K562 (cell line): ENCODE measurements around the gene ADAT3. TPM values are rescaled to one million over a fixed set of nuclear protein-coding genes. Genes with fewer than 3 reads are reported as not detected.

Experiments
- KDM4B ChIP-seq, 2 experiments: fragments of 450-650 bp in 1 of 2; sonication (generic) in 1 of 2; IDR thresholded peaks; 2 replicates each; pipeline ENCODE4 v1.6.1; 2016 to 2017; ENCODE audit warnings: borderline replicate concordance in 2 of 2, antibody characterized with exemption in 1 of 2, low read depth in 1 of 2, mild to moderate bottlenecking in 1 of 2
- MEF2A ChIP-seq: IDR thresholded peaks from 2 replicates; pipeline ENCODE4 v1.6.1; 2011; ENCODE audit warnings: low read depth, mild to moderate bottlenecking, low read length, moderate library complexity; ENCODE audit not compliant: control insufficient read depth
- MYC ChIP-seq, 2 experiments: fragments of 250-450 bp in 1 of 2; sonication (Bioruptor Pico) in 1 of 2; IDR thresholded peaks; 2 replicates each; pipeline versions ENCODE4 v1.5.1 to v1.6.1; 2012 to 2021; ENCODE audit warnings: low read depth in 2 of 2, borderline replicate concordance in 1 of 2, improper control_type of control experiment in 1 of 2, low read length in 1 of 2, mild to moderate bottlenecking in 1 of 2, moderate library complexity in 1 of 2
- ZFP30 ChIP-seq: fragments of 250-450 bp; sonication (Bioruptor Pico); IDR thresholded peaks from 2 replicates; pipeline ENCODE4 v1.8.0; 2022; ENCODE audit warnings: moderate library complexity, mild to moderate bottlenecking, inconsistent platforms, borderline replicate concordance
- ZNF124 ChIP-seq: sonication (generic); formaldehyde crosslinking; IDR thresholded peaks from 2 replicates; pipeline ENCODE4 v1.8.1; 2022; ENCODE audit warnings: missing genetic modification reagents
- polyA plus RNA-seq, 8 experiments: library from polyadenylated mRNA; depleted of rRNA in 4 of 8; stranded (reverse) in 5 of 8; unstranded in 3 of 8; fragments of >200 nt; fragmentation: Nextera tagmentation in 2 of 8; fragmentation: Illumina TruSeq in 1 of 8; extraction: Ambion mirVana in 2 of 8; extraction: Trizol in 1 of 8; gene quantifications; 2 replicates each; pipeline versions ENCODE4 v1.2.1 to v1.2.3, GENCODE V29; 2011 to 2014; ENCODE audit warnings: inconsistent platforms in 1 of 8, missing spikeins in 1 of 8
- total RNA-seq, 7 experiments: library from RNA; depleted of rRNA in 6 of 7; stranded (reverse); fragments of >200 nt in 6 of 7; fragmentation: Illumina TruSeq in 2 of 7; extraction: Trizol in 2 of 7; gene quantifications; 2 replicates each; pipeline versions ENCODE4 v1.2.1 to v1.2.3, GENCODE V29; 2011 to 2021; ENCODE audit warnings: low replicate concordance in 1 of 7
- TF ChIP-seq, protein P1 (sequence below): fragments of 450-650 bp; formaldehyde crosslinking; IDR thresholded peaks from 2 replicates; pipeline ENCODE4 v1.4.0; 2022; ENCODE audit warnings: missing genetic modification characterization
- TF ChIP-seq, protein P2 (sequence below): conservative IDR thresholded peaks from 2 replicates; pipeline ENCODE4 v1.6.1; 2011; ENCODE audit warnings: low read depth, mild to moderate bottlenecking, low read length; ENCODE audit not compliant: control insufficient read depth
- TF ChIP-seq, protein P3 (sequence below): sonication (generic); formaldehyde crosslinking; IDR thresholded peaks from 2 replicates; pipeline ENCODE4 v1.8.1; 2023; ENCODE audit warnings: mild to moderate bottlenecking, missing genetic modification reagents
- TF ChIP-seq, protein P4 (sequence below): fragments of 150-350 bp; conservative IDR thresholded peaks from 2 replicates; pipeline ENCODE4 v1.6.1; 2014; ENCODE audit warnings: low read length
- TF ChIP-seq, protein P5 (sequence below): fragments of 200-800 bp; sonication (Bioruptor generic); IDR thresholded peaks from 2 replicates; pipeline ENCODE4 v1.6.1; 2017; ENCODE audit warnings: missing genetic modification characterization, missing compliant biosample characterization
- TF ChIP-seq, protein P6 (sequence below): fragments of 450-650 bp; formaldehyde crosslinking; IDR thresholded peaks from 2 replicates; pipeline ENCODE4 v1.4.0; 2020; ENCODE audit warnings: mild to moderate bottlenecking, moderate library complexity
- TF ChIP-seq, protein P7 (sequence below), 2 experiments: fragments of 450-650 bp in 1 of 2; sonication (generic) in 1 of 2; formaldehyde crosslinking; conservative IDR thresholded peaks; 2 replicates each; pipeline versions ENCODE4 v1.4.0 to v1.8.1; 2020 to 2022; ENCODE audit warnings: mild to moderate bottlenecking in 1 of 2, missing genetic modification reagents in 1 of 2
- TF ChIP-seq, protein P8 (sequence below): sonication (generic); IDR thresholded peaks from 2 replicates; pipeline ENCODE4 v1.6.1; 2016

Gene ADAT3
- total and polyA plus RNA-seq, 9 of the 15 experiments (the other 6 are each of a cell fraction or from before 2014, with no cell fraction given), result 0.67 to 15.6 (median 7.8) TPM; not detected in 4

DNA sequence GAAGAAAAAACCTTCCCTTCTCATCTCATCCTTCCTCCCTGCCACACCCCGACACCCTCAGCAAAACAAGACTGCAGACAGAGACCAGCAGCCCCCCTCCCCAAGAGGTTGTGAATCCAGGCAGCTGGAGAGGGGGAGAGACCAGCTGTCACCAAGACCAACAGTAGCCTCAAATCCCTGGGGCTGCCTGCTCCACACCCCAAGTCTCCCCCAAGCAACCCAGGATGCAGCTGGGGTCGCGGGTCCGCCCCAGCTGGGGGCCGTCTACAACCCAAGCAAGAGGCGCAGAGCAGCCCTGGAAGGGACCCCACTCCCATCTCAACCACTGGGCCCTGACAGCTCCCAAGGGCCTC lies 48.9 kb upstream of the ADAT3 start (continued):
- TF ChIP-seq, protein P1, sequence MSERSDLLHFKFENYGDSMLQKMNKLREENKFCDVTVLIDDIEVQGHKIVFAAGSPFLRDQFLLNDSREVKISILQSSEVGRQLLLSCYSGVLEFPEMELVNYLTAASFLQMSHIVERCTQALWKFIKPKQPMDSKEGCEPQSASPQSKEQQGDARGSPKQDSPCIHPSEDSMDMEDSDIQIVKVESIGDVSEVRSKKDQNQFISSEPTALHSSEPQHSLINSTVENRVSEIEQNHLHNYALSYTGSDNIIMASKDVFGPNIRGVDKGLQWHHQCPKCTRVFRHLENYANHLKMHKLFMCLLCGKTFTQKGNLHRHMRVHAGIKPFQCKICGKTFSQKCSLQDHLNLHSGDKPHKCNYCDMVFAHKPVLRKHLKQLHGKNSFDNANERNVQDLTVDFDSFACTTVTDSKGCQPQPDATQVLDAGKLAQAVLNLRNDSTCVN (CRISPR knock-in tag), result no peak
- TF ChIP-seq ZFP30 (CRISPR knock-in tag) (no peak), MYC (IDR thresholded peaks at IDR 0.05; ENCODE audit: low read depth, low read length) (no peak), MYC (CRISPR knock-in tag; IDR thresholded peaks at IDR 0.05; ENCODE audit: borderline replicate concordance, low read depth) (peak; percentile 74; the same call in 1 of the 2 replicates), KDM4B (IDR thresholded peaks at IDR 0.05; ENCODE audit: borderline replicate concordance in 2 of 2, low read depth in 1 of 2) (no peak), MEF2A (no peak), ZNF124 (CRISPR knock-in tag) (no peak)
- TF ChIP-seq, protein P2, sequence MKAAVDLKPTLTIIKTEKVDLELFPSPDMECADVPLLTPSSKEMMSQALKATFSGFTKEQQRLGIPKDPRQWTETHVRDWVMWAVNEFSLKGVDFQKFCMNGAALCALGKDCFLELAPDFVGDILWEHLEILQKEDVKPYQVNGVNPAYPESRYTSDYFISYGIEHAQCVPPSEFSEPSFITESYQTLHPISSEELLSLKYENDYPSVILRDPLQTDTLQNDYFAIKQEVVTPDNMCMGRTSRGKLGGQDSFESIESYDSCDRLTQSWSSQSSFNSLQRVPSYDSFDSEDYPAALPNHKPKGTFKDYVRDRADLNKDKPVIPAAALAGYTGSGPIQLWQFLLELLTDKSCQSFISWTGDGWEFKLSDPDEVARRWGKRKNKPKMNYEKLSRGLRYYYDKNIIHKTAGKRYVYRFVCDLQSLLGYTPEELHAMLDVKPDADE, result no peak
- TF ChIP-seq, protein P3, sequence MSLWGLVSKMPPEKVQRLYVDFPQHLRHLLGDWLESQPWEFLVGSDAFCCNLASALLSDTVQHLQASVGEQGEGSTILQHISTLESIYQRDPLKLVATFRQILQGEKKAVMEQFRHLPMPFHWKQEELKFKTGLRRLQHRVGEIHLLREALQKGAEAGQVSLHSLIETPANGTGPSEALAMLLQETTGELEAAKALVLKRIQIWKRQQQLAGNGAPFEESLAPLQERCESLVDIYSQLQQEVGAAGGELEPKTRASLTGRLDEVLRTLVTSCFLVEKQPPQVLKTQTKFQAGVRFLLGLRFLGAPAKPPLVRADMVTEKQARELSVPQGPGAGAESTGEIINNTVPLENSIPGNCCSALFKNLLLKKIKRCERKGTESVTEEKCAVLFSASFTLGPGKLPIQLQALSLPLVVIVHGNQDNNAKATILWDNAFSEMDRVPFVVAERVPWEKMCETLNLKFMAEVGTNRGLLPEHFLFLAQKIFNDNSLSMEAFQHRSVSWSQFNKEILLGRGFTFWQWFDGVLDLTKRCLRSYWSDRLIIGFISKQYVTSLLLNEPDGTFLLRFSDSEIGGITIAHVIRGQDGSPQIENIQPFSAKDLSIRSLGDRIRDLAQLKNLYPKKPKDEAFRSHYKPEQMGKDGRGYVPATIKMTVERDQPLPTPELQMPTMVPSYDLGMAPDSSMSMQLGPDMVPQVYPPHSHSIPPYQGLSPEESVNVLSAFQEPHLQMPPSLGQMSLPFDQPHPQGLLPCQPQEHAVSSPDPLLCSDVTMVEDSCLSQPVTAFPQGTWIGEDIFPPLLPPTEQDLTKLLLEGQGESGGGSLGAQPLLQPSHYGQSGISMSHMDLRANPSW, result no peak
- TF ChIP-seq, protein P4, sequence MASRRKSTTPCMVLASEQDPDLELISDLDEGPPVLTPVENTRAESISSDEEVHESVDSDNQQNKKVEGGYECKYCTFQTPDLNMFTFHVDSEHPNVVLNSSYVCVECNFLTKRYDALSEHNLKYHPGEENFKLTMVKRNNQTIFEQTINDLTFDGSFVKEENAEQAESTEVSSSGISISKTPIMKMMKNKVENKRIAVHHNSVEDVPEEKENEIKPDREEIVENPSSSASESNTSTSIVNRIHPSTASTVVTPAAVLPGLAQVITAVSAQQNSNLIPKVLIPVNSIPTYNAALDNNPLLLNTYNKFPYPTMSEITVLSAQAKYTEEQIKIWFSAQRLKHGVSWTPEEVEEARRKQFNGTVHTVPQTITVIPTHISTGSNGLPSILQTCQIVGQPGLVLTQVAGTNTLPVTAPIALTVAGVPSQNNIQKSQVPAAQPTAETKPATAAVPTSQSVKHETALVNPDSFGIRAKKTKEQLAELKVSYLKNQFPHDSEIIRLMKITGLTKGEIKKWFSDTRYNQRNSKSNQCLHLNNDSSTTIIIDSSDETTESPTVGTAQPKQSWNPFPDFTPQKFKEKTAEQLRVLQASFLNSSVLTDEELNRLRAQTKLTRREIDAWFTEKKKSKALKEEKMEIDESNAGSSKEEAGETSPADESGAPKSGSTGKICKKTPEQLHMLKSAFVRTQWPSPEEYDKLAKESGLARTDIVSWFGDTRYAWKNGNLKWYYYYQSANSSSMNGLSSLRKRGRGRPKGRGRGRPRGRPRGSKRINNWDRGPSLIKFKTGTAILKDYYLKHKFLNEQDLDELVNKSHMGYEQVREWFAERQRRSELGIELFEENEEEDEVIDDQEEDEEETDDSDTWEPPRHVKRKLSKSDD, result no peak
- TF ChIP-seq, protein P5, sequence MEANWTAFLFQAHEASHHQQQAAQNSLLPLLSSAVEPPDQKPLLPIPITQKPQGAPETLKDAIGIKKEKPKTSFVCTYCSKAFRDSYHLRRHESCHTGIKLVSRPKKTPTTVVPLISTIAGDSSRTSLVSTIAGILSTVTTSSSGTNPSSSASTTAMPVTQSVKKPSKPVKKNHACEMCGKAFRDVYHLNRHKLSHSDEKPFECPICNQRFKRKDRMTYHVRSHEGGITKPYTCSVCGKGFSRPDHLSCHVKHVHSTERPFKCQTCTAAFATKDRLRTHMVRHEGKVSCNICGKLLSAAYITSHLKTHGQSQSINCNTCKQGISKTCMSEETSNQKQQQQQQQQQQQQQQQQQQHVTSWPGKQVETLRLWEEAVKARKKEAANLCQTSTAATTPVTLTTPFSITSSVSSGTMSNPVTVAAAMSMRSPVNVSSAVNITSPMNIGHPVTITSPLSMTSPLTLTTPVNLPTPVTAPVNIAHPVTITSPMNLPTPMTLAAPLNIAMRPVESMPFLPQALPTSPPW, result no peak
- TF ChIP-seq, protein P6, sequence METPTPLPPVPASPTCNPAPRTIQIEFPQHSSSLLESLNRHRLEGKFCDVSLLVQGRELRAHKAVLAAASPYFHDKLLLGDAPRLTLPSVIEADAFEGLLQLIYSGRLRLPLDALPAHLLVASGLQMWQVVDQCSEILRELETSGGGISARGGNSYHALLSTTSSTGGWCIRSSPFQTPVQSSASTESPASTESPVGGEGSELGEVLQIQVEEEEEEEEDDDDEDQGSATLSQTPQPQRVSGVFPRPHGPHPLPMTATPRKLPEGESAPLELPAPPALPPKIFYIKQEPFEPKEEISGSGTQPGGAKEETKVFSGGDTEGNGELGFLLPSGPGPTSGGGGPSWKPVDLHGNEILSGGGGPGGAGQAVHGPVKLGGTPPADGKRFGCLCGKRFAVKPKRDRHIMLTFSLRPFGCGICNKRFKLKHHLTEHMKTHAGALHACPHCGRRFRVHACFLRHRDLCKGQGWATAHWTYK, result peak; percentile 61; the same call in 1 of the 2 replicates
- TF ChIP-seq, protein P7, sequence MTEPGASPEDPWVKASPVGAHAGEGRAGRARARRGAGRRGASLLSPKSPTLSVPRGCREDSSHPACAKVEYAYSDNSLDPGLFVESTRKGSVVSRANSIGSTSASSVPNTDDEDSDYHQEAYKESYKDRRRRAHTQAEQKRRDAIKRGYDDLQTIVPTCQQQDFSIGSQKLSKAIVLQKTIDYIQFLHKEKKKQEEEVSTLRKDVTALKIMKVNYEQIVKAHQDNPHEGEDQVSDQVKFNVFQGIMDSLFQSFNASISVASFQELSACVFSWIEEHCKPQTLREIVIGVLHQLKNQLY (CRISPR knock-in tag; conservative IDR thresholded peaks at IDR 0.05), result no peak
- TF ChIP-seq, protein P8, sequence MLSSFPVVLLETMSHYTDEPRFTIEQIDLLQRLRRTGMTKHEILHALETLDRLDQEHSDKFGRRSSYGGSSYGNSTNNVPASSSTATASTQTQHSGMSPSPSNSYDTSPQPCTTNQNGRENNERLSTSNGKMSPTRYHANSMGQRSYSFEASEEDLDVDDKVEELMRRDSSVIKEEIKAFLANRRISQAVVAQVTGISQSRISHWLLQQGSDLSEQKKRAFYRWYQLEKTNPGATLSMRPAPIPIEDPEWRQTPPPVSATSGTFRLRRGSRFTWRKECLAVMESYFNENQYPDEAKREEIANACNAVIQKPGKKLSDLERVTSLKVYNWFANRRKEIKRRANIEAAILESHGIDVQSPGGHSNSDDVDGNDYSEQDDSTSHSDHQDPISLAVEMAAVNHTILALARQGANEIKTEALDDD, result no peak
